ENCODE measurements around the gene ARID5B. TPM values are rescaled to one million over a fixed set of nuclear protein-coding genes. Genes with fewer than 3 reads are reported as not detected.

The ARID5B gene
- total RNA-seq, 1 experiment from 2014 or later: 2.3 TPM

DNA sequence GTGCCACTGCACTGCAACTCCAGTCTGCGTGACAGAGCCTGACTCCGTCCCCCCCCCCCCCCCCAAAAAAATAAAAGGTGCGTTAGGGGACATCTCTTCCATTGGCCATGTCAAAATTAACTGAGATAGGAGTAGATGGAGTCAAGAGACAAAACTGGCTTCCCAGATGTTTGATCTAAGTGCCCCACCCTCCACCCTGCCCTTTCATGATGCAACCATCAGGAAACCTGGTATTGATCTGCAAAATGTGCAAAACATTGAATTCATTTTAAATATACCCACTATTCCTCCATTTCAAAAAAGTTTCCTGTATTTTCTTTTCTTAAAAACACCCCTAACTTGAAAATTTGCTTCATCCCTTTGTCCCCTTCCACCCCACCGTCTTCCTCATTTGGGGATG, 17.5 kb downstream of the ARID5B start:
- ChIA-PET POLR2A (no interaction called here), CTCF (no interaction called here)
- peaks cover 6% of the 10 kb centered on the region; the same call in 1 of the 2 replicates for H3K4me1 Mint-ChIP-seq
- H3K9me3 Mint-ChIP-seq: peaks cover 9% of the 10 kb centered on the region
- H3K27me3 Mint-ChIP-seq (ENCODE audit: low read depth): no peaks in the 10 kb centered on the region
- no peak for ATAC-seq
- H3K36me3 Mint-ChIP-seq: no peaks in the 10 kb centered on the region
- H3K27ac Mint-ChIP-seq: no peak overlapping the region
- H3K4me3 Mint-ChIP-seq: no peak overlapping the region
- TF ChIP-seq GABPB1 (CRISPR knock-in tag; IDR thresholded peaks at IDR 0.05) (peak; percentile 72), JUN (CRISPR knock-in tag; IDR thresholded peaks at IDR 0.05) (no peak), GRHL2 (CRISPR knock-in tag; IDR thresholded peaks at IDR 0.05; ENCODE audit: insufficient replicate concordance, severe bottlenecking) (no peak), FOXJ3 (CRISPR knock-in tag; IDR thresholded peaks at IDR 0.05; ENCODE audit: borderline replicate concordance) (no peak)
- no peak for DNase-seq (ENCODE audit: low spot score)

DNA sequence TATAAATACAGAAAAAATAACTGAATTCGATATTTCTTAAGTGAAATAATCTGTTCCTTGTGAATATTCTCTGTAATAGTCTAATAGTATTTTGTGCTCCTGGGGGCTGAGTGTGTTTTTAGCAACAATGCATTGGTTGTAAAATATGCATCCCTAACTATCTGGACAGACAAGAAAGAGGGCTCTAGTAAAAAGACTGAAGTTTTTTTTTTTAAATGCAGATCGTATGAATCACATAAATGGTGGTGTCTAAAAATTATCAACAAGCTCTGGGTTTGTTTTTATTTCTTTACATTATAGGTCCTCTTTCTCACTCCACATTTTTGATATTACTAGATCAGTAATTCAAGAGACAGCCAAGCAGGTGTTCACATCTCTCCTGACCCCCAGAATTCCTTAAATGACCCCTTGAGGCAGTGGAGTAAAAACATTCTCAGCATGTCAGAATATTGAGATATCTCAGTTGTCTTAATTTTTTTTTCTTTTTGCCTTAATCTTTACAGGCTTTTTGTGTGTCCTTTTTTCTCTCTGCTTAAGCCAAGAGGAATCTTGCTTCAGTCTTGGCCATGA, 18.2 kb downstream of the ARID5B start:
- no peak overlapping the region for H3K4me3 Mint-ChIP-seq
- ChIA-PET CTCF (no interaction called here), POLR2A (no interaction called here)
- TF ChIP-seq ZNF396 (CRISPR knock-in tag; IDR thresholded peaks at IDR 0.05; ENCODE audit: borderline replicate concordance) (no peak), NR3C1 (CRISPR knock-in tag; conservative IDR thresholded peaks at IDR 0.05; ENCODE audit: low read depth) (no peak), GTF2I (CRISPR knock-in tag; conservative IDR thresholded peaks at IDR 0.05) (no peak), ZNF121 (CRISPR knock-in tag; IDR thresholded peaks at IDR 0.05) (no peak), SOX15 (CRISPR knock-in tag; IDR thresholded peaks at IDR 0.05) (no peak), JAZF1 (CRISPR knock-in tag; IDR thresholded peaks at IDR 0.05) (no peak), ZNF423 (CRISPR knock-in tag; IDR thresholded peaks at IDR 0.05) (no peak), NFYB (CRISPR knock-in tag; conservative IDR thresholded peaks at IDR 0.05; ENCODE audit: low read depth) (no peak), TP53 (CRISPR knock-in tag; IDR thresholded peaks at IDR 0.05) (no peak)
- TF ChIP-seq, protein P1, sequence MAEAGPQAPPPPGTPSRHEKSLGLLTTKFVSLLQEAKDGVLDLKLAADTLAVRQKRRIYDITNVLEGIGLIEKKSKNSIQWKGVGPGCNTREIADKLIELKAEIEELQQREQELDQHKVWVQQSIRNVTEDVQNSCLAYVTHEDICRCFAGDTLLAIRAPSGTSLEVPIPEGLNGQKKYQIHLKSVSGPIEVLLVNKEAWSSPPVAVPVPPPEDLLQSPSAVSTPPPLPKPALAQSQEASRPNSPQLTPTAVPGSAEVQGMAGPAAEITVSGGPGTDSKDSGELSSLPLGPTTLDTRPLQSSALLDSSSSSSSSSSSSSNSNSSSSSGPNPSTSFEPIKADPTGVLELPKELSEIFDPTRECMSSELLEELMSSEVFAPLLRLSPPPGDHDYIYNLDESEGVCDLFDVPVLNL (CRISPR knock-in tag; IDR thresholded peaks at IDR 0.05; ENCODE audit: borderline replicate concordance, low read depth): no peak
- TF ChIP-seq, protein P2, sequence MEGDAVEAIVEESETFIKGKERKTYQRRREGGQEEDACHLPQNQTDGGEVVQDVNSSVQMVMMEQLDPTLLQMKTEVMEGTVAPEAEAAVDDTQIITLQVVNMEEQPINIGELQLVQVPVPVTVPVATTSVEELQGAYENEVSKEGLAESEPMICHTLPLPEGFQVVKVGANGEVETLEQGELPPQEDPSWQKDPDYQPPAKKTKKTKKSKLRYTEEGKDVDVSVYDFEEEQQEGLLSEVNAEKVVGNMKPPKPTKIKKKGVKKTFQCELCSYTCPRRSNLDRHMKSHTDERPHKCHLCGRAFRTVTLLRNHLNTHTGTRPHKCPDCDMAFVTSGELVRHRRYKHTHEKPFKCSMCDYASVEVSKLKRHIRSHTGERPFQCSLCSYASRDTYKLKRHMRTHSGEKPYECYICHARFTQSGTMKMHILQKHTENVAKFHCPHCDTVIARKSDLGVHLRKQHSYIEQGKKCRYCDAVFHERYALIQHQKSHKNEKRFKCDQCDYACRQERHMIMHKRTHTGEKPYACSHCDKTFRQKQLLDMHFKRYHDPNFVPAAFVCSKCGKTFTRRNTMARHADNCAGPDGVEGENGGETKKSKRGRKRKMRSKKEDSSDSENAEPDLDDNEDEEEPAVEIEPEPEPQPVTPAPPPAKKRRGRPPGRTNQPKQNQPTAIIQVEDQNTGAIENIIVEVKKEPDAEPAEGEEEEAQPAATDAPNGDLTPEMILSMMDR (IDR thresholded peaks at IDR 0.05): no peak
- TF ChIP-seq, protein P3, sequence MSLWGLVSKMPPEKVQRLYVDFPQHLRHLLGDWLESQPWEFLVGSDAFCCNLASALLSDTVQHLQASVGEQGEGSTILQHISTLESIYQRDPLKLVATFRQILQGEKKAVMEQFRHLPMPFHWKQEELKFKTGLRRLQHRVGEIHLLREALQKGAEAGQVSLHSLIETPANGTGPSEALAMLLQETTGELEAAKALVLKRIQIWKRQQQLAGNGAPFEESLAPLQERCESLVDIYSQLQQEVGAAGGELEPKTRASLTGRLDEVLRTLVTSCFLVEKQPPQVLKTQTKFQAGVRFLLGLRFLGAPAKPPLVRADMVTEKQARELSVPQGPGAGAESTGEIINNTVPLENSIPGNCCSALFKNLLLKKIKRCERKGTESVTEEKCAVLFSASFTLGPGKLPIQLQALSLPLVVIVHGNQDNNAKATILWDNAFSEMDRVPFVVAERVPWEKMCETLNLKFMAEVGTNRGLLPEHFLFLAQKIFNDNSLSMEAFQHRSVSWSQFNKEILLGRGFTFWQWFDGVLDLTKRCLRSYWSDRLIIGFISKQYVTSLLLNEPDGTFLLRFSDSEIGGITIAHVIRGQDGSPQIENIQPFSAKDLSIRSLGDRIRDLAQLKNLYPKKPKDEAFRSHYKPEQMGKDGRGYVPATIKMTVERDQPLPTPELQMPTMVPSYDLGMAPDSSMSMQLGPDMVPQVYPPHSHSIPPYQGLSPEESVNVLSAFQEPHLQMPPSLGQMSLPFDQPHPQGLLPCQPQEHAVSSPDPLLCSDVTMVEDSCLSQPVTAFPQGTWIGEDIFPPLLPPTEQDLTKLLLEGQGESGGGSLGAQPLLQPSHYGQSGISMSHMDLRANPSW (CRISPR knock-in tag; conservative IDR thresholded peaks at IDR 0.05; ENCODE audit: low read depth): no peak
- no peaks in the 10 kb centered on the region for H3K27me3 Mint-ChIP-seq (ENCODE audit: low read depth)
- DNase-seq (ENCODE audit: low spot score) (no peak), ATAC-seq (no peak)
- H3K27ac Mint-ChIP-seq: no peak overlapping the region
- no peaks in the 10 kb centered on the region for H3K36me3 Mint-ChIP-seq
- peaks cover 9% of the 10 kb centered on the region for H3K9me3 Mint-ChIP-seq
- peaks cover 8% of the 10 kb centered on the region; the same call in 1 of the 2 replicates for H3K4me1 Mint-ChIP-seq

DNA sequence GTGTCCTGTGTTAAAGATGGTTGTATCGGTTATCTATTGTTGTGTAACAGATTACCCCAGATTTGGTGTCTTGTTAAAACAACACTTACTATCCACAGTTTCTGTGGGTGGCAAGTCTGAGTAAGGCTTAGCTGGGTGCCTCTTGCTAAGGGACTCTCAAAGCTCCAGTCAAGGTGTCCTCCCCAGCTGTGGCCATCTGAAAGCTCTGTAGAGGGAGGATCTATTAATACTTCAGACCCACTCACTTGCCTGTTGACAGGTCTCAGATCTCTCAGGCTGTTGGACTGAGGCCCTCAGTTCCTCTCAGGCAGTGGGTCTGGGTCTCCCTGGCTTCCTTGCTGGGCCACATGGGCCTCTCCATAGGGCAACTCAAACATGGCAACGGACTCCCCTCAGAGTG, 19.6 kb downstream of the ARID5B start:
- Mint-ChIP-seq H3K27ac (no peak overlapping the region), H3K27me3 (ENCODE audit: low read depth) (no peaks in the 10 kb centered on the region), H3K36me3 (no peaks in the 10 kb centered on the region), H3K9me3 (peaks cover 9% of the 10 kb centered on the region), H3K4me1 (peaks cover 13% of the 10 kb centered on the region), H3K4me3 (no peak overlapping the region)
- CTCF ChIA-PET: no interaction called here
- no peak for DNase-seq (ENCODE audit: low spot score)
- ATAC-seq: no peak
- POLR2A ChIA-PET: no interaction called here
- TF ChIP-seq CREB1 (CRISPR knock-in tag; IDR thresholded peaks at IDR 0.05) (no peak), FOXP1 (CRISPR knock-in tag; IDR thresholded peaks at IDR 0.05; ENCODE audit: borderline replicate concordance) (no peak), ZNF263 (CRISPR knock-in tag; IDR thresholded peaks at IDR 0.05; ENCODE audit: low read depth) (no peak), NFATC4 (CRISPR knock-in tag; IDR thresholded peaks at IDR 0.05) (no peak), JAZF1 (CRISPR knock-in tag; IDR thresholded peaks at IDR 0.05) (no peak)
- TF ChIP-seq, protein P4, sequence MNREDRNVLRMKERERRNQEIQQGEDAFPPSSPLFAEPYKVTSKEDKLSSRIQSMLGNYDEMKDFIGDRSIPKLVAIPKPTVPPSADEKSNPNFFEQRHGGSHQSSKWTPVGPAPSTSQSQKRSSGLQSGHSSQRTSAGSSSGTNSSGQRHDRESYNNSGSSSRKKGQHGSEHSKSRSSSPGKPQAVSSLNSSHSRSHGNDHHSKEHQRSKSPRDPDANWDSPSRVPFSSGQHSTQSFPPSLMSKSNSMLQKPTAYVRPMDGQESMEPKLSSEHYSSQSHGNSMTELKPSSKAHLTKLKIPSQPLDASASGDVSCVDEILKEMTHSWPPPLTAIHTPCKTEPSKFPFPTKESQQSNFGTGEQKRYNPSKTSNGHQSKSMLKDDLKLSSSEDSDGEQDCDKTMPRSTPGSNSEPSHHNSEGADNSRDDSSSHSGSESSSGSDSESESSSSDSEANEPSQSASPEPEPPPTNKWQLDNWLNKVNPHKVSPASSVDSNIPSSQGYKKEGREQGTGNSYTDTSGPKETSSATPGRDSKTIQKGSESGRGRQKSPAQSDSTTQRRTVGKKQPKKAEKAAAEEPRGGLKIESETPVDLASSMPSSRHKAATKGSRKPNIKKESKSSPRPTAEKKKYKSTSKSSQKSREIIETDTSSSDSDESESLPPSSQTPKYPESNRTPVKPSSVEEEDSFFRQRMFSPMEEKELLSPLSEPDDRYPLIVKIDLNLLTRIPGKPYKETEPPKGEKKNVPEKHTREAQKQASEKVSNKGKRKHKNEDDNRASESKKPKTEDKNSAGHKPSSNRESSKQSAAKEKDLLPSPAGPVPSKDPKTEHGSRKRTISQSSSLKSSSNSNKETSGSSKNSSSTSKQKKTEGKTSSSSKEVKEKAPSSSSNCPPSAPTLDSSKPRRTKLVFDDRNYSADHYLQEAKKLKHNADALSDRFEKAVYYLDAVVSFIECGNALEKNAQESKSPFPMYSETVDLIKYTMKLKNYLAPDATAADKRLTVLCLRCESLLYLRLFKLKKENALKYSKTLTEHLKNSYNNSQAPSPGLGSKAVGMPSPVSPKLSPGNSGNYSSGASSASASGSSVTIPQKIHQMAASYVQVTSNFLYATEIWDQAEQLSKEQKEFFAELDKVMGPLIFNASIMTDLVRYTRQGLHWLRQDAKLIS (CRISPR knock-in tag; IDR thresholded peaks at IDR 0.05; ENCODE audit: borderline replicate concordance): no peak
- TF ChIP-seq, protein P5, sequence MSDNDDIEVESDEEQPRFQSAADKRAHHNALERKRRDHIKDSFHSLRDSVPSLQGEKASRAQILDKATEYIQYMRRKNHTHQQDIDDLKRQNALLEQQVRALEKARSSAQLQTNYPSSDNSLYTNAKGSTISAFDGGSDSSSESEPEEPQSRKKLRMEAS (CRISPR knock-in tag; IDR thresholded peaks at IDR 0.05): no peak
- TF ChIP-seq, protein P6, sequence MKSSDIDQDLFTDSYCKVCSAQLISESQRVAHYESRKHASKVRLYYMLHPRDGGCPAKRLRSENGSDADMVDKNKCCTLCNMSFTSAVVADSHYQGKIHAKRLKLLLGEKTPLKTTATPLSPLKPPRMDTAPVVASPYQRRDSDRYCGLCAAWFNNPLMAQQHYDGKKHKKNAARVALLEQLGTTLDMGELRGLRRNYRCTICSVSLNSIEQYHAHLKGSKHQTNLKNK (CRISPR knock-in tag; IDR thresholded peaks at IDR 0.05): no peak

All from WTC11 (cell line).